H1 (cell line): Measurements from ENCODE around the gene DUS1L. TPM values are rescaled to one million over a fixed set of nuclear protein-coding genes. Genes with fewer than 3 reads are reported as not detected.

ENCODE experiments used
- CHD7 ChIP-seq: fragments of 300-600 bp; sonication (generic); IDR thresholded peaks from 2 replicates; pipeline ENCODE4 v1.7.1; 2012; ENCODE audit warnings: low read length, moderate library complexity, mild to moderate bottlenecking, inconsistent platforms; ENCODE audit not compliant: insufficient replicate concordance
- GTF2F1 ChIP-seq: IDR thresholded peaks from 2 replicates; pipeline ENCODE4 v1.6.1; 2012; ENCODE audit warnings: low read depth, low read length, improper control_type of control experiment, borderline replicate concordance
- HDAC2 ChIP-seq, 2 experiments: fragments of 300-600 bp in 1 of 2; sonication (generic) in 1 of 2; IDR thresholded peaks; 2 replicates each; pipeline ENCODE4 v1.6.1; 2011 to 2012; ENCODE audit warnings: low read depth in 2 of 2, low read length in 2 of 2, mild to moderate bottlenecking in 2 of 2, moderate library complexity in 2 of 2, borderline replicate concordance in 1 of 2, inconsistent platforms in 1 of 2
- JUN ChIP-seq: IDR thresholded peaks from 2 replicates; pipeline ENCODE4 v1.6.1; 2011; ENCODE audit warnings: low read depth, mild to moderate bottlenecking, improper control_type of control experiment, low read length
- PHF8 ChIP-seq: fragments of 200-600 bp; sonication (generic); conservative IDR thresholded peaks from 2 replicates; pipeline ENCODE4 v1.7.1; 2012; ENCODE audit warnings: low read depth, mild to moderate bottlenecking, inconsistent platforms, low read length, moderate library complexity
- POLR2AphosphoS5 ChIP-seq: IDR thresholded peaks from 2 replicates; pipeline ENCODE4 v1.6.1; 2011; ENCODE audit warnings: low read depth, low read length
- SUZ12 ChIP-seq: fragments of 200-600 bp; sonication (generic); IDR thresholded peaks from 2 replicates; pipeline ENCODE4 v1.6.1; 2012; ENCODE audit warnings: mild to moderate bottlenecking, inconsistent platforms, low read length, moderate library complexity, mixed read lengths
- YY1 ChIP-seq: IDR thresholded peaks from 2 replicates; pipeline ENCODE4 v1.6.1; 2011; ENCODE audit warnings: low read depth, mild to moderate bottlenecking, low read length
- polyA plus RNA-seq, 7 experiments: library from polyadenylated mRNA; depleted of rRNA in 3 of 7; stranded (reverse) in 5 of 7; unstranded in 2 of 7; fragments of >200 nt in 5 of 7; fragments of 200-250 nt in 2 of 7; gene quantifications; 1 replicate in 5 of 7; 2 replicates in 1 of 7; 4 replicates in 1 of 7; pipeline versions ENCODE4 v1.2.1 to v1.2.3, GENCODE V29; 2011 to 2013; ENCODE audit warnings: missing spikeins in 2 of 7, mixed read lengths in 2 of 7
- total RNA-seq: library from RNA; stranded (reverse); fragmentation: NEBNext Ultra II Directional; extraction: Animal tissue kit (Norgen Biotek cat#: 25700); gene quantifications from 2 replicates; pipeline ENCODE4 v1.2.1, GENCODE V29; 2021
- TF ChIP-seq, protein P1 (sequence below): IDR thresholded peaks from 2 replicates; pipeline ENCODE4 v1.6.1; 2012; ENCODE audit warnings: inconsistent platforms

Gene DUS1L
- total and polyA plus RNA-seq, 2 of the 8 experiments (the other 6 are each of a cell fraction or from before 2014, with no cell fraction given): 34.5 to 69.1 TPM

GRCh38 chr17:82016875-82017459 lies 48.6 kb downstream of the DUS1L start (continued):
- TF ChIP-seq CHD7 (no peak), HDAC2 (IDR thresholded peaks at IDR 0.05; ENCODE audit: borderline replicate concordance in 1 of 2, low read depth in 2 of 2, low read length in 2 of 2) (no peak), YY1 (no peak), POLR2AphosphoS5 (no peak), PHF8 (no peak), GTF2F1 (no peak), JUN (no peak), SUZ12 (no peak)
- TF ChIP-seq, protein P1, sequence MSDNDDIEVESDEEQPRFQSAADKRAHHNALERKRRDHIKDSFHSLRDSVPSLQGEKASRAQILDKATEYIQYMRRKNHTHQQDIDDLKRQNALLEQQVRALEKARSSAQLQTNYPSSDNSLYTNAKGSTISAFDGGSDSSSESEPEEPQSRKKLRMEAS: no peak
